Fibroblast of pulmonary artery (primary cell): ENCODE results near the gene TRIP10.
"Not testable (repeated sequence)": the region's sequence is repeated elsewhere in the genome, so short reads cannot be mapped to it uniquely, and the experiment has no call there.

Experiments used
- DNase-seq: peaks from one replicate; pipeline ENCODE4 v3.0.0-alpha.2; 2010; ENCODE audit warnings: low read depth
- H3K4me3 ChIP-seq: replicated peaks from 2 replicates; pipeline ENCODE4 v1.5.1; 2011; ENCODE audit warnings: low read depth, mild to moderate bottlenecking, control low read depth, low read length, moderate library complexity
- CTCF ChIP-seq: IDR thresholded peaks from 2 replicates; pipeline ENCODE4 v1.5.1; 2011; ENCODE audit warnings: mild to moderate bottlenecking, control low read depth, low read length, inconsistent platforms; ENCODE audit errors: missing control alignments

The TRIP10 gene

GRCh38 chr19:6707011-6707657 is 32.3 kb upstream of the TRIP10 start:
- DNase-seq, result no peak
- TF ChIP-seq CTCF, result no peak

GRCh38 chr19:6707658-6708018 is 31.8 kb upstream of the TRIP10 start:
- no peak for TF ChIP-seq CTCF
- no peak overlapping the region for H3K4me3 ChIP-seq
- DNase-seq, result no peak

More at GRCh38 chr19:6707011-6707657, 32.3 kb upstream of the TRIP10 start:
- H3K4me3 ChIP-seq, result no peak overlapping the region

GRCh38 chr19:6708346-6708745 is 31.1 kb upstream of the TRIP10 start:
- TF ChIP-seq CTCF, result no peak
- no peak overlapping the region for H3K4me3 ChIP-seq
- no peak for DNase-seq

GRCh38 chr19:6708913-6709312 is 30.6 kb upstream of the TRIP10 start:
- not testable (repeated sequence) for DNase-seq, H3K4me3 ChIP-seq

GRCh38 chr19:6709549-6709948 is 29.9 kb upstream of the TRIP10 start:
- DNase-seq, result no peak
- no peak for TF ChIP-seq CTCF
- H3K4me3 ChIP-seq, result no peak overlapping the region

GRCh38 chr19:6710273-6711077 is 29.0 kb upstream of the TRIP10 start:
- no peak for TF ChIP-seq CTCF
- H3K4me3 ChIP-seq, result no peak overlapping the region
- no peak for DNase-seq

GRCh38 chr19:6711078-6711361 is 28.5 kb upstream of the TRIP10 start:
- DNase-seq, result no peak
- TF ChIP-seq CTCF, result no peak
- H3K4me3 ChIP-seq, result no peak overlapping the region
